OCI-LY1 (cell line): ENCODE results near the gene CLEC7A.

Source experiments
- H2AFZ ChIP-seq: fragments of 200-600 bp; sonication (generic), shearing (Covaris generic); 2 replicates; pipeline ENCODE4 v1.6.0; 2014; ENCODE audit warnings: antibody characterized with exemption, mild to moderate bottlenecking, low read length
- H3F3A ChIP-seq: fragments of 200-600 bp; sonication (generic), shearing (Covaris generic); 2 replicates; pipeline ENCODE4 v1.6.0; 2014; ENCODE audit warnings: mild to moderate bottlenecking, antibody characterized with exemption, low read length, moderate library complexity; ENCODE audit not compliant: insufficient read depth
- H3K27ac ChIP-seq: fragments of 200-600 bp; sonication (generic); 2 replicates; pipeline ENCODE4 v1.5.1; 2014; ENCODE audit warnings: low read length, mixed run types, mild to moderate bottlenecking, low read depth; ENCODE audit not compliant: poor library complexity, severe bottlenecking
- H3K27me3 ChIP-seq: fragments of 200-600 bp; sonication (generic); 2 replicates; pipeline ENCODE4 v1.6.0; 2014; ENCODE audit warnings: antibody characterized with exemption, mild to moderate bottlenecking, low read length, moderate library complexity; ENCODE audit not compliant: insufficient read depth
- H3K36me3 ChIP-seq: fragments of 200-600 bp; sonication (generic); 2 replicates; pipeline ENCODE4 v1.6.1; 2014; ENCODE audit warnings: mild to moderate bottlenecking, antibody characterized with exemption, low read length, moderate library complexity, mixed read lengths; ENCODE audit not compliant: insufficient read depth
- H3K4me1 ChIP-seq: fragments of 200-600 bp; sonication (generic); 2 replicates; pipeline ENCODE4 v1.5.1; 2014; ENCODE audit warnings: mild to moderate bottlenecking, low read length, moderate library complexity; ENCODE audit not compliant: insufficient read depth, severe bottlenecking
- H3K4me2 ChIP-seq: fragments of 200-600 bp; sonication (generic), shearing (Covaris generic); 2 replicates; pipeline ENCODE4 v1.6.1; 2014; ENCODE audit warnings: low read length
- H3K4me3 ChIP-seq: fragments of 200-600 bp; sonication (generic); 2 replicates; pipeline ENCODE4 v1.5.1; 2014; ENCODE audit warnings: low read length, low read depth, mild to moderate bottlenecking, mixed read lengths; ENCODE audit not compliant: poor library complexity, severe bottlenecking
- H3K79me2 ChIP-seq: fragments of 200-600 bp; shearing (Covaris generic); 2 replicates; pipeline ENCODE4 v1.6.1; 2016; ENCODE audit warnings: mixed run types, low read length, mixed read lengths; ENCODE audit not compliant: insufficient read depth
- H3K9ac ChIP-seq: fragments of 200-600 bp; sonication (generic), shearing (Covaris generic); 2 replicates; pipeline ENCODE4 v1.6.1; 2014; ENCODE audit warnings: mild to moderate bottlenecking, low read length, mixed read lengths
- H3K9me2 ChIP-seq: fragments of 200-600 bp; sonication (generic), shearing (Covaris generic); 2 replicates; pipeline ENCODE4 v1.6.1; 2014; ENCODE audit warnings: low read depth, mild to moderate bottlenecking, low read length, mixed read lengths
- H3K9me3 ChIP-seq: fragments of 200-600 bp; shearing (Covaris generic); 2 replicates; pipeline ENCODE4 v1.6.1; 2014; ENCODE audit warnings: low read length, mixed read lengths
- H4K20me1 ChIP-seq: fragments of 200-600 bp; sonication (generic), shearing (Covaris generic); 2 replicates; pipeline ENCODE4 v1.6.0; 2016; ENCODE audit warnings: mild to moderate bottlenecking, low read length; ENCODE audit not compliant: insufficient read depth
- CTCF ChIP-seq: fragments of 200-600 bp; sonication (generic), shearing (Covaris generic); IDR thresholded peaks from 2 replicates; pipeline ENCODE4 v1.5.1; 2017; ENCODE audit warnings: mild to moderate bottlenecking, antibody characterized with exemption, low read length, moderate library complexity, mixed read lengths
- EZH2 ChIP-seq: fragments of 200-600 bp; sonication (generic), shearing (Covaris generic); IDR thresholded peaks from 2 replicates; pipeline ENCODE4 v1.8.0; 2017; ENCODE audit warnings: borderline replicate concordance, mixed run types, mild to moderate bottlenecking, antibody characterized with exemption, low read length, moderate library complexity, mixed read lengths

Gene CLEC7A

GRCh38 chr12:10135126-10135525 lies 5.1 kb upstream of the CLEC7A start:
- Histone ChIP-seq H3K9me3 (no peaks in the 10 kb centered on the region), H3F3A (no peaks in the 10 kb centered on the region), H3K4me1 (peaks cover under 1% of the 10 kb centered on the region), H3K9ac (no peak overlapping the region), H3K27me3 (no peaks in the 10 kb centered on the region), H3K79me2 (no peaks in the 10 kb centered on the region), H3K4me3 (no peak overlapping the region), H3K9me2 (no peaks in the 10 kb centered on the region), H3K27ac (no peak overlapping the region), H2AFZ (no peak overlapping the region), H3K4me2 (no peak overlapping the region), H3K36me3 (no peaks in the 10 kb centered on the region), H4K20me1 (no peaks in the 10 kb centered on the region)
- TF ChIP-seq EZH2 = no peak
- no peak for TF ChIP-seq CTCF

GRCh38 chr12:10132850-10133370 lies 2.9 kb upstream of the CLEC7A start:
- H3K9ac ChIP-seq = no peak overlapping the region
- H3K27ac ChIP-seq = no peak overlapping the region
- H3K4me1 ChIP-seq = peaks cover 5% of the 10 kb centered on the region
- H3K79me2 ChIP-seq = no peaks in the 10 kb centered on the region
- H3K27me3 ChIP-seq = no peaks in the 10 kb centered on the region
- no peaks in the 10 kb centered on the region for H4K20me1 ChIP-seq
- H3K9me2 ChIP-seq = no peaks in the 10 kb centered on the region
- H3K4me3 ChIP-seq = no peak overlapping the region
- no peaks in the 10 kb centered on the region for H3K36me3 ChIP-seq
- no peak overlapping the region for H3K4me2 ChIP-seq
- no peaks in the 10 kb centered on the region for H3F3A ChIP-seq
- TF ChIP-seq EZH2 = no peak
- no peak for TF ChIP-seq CTCF
- H3K9me3 ChIP-seq = no peaks in the 10 kb centered on the region
- no peak overlapping the region for H2AFZ ChIP-seq

GRCh38 chr12:10131111-10131690 lies 1.2 kb upstream of the CLEC7A start:
- no peaks in the 10 kb centered on the region for H4K20me1 ChIP-seq
- no peaks in the 10 kb centered on the region for H3K79me2 ChIP-seq
- no peak overlapping the region for H3K4me2 ChIP-seq
- H3K4me3 ChIP-seq = no peak overlapping the region
- no peaks in the 10 kb centered on the region for H3K36me3 ChIP-seq
- no peaks in the 10 kb centered on the region for H3K9me2 ChIP-seq
- no peak overlapping the region for H3K9ac ChIP-seq
- H3K9me3 ChIP-seq = no peaks in the 10 kb centered on the region
- no peaks in the 10 kb centered on the region for H3K27me3 ChIP-seq
- H3K27ac ChIP-seq = no peak overlapping the region
- peaks cover 5% of the 10 kb centered on the region for H3K4me1 ChIP-seq
- TF ChIP-seq CTCF (no peak), EZH2 (no peak)
- H3F3A ChIP-seq = no peaks in the 10 kb centered on the region
- H2AFZ ChIP-seq = no peak overlapping the region
